Neuronal stem cell (in vitro differentiated cells): Measurements from ENCODE around the gene PHKA1. TPM values are rescaled to one million over a fixed set of nuclear protein-coding genes. Genes with fewer than 3 reads are reported as not detected.
A peak's percentile ranks its signal among the peaks of the same experiment; 100 is the strongest.
"Not testable (repeated sequence)": the region's sequence is repeated elsewhere in the genome, so short reads cannot be mapped to it uniquely, and the experiment has no call there.

Experiments used
- DNase-seq: peaks from one replicate; pipeline ENCODE4 v3.0.0-alpha.2; 2013; ENCODE audit warnings: low spot score
- H2AFZ ChIP-seq: one replicate; pipeline ENCODE4 v1.6.1; 2013; ENCODE audit warnings: mild to moderate bottlenecking, low read length, inconsistent platforms
- H2AK5ac ChIP-seq: 2 replicates; pipeline ENCODE4 v1.6.1; 2013; ENCODE audit warnings: low read depth, mild to moderate bottlenecking, inconsistent platforms, low read length, moderate library complexity, mixed read lengths
- H2BK120ac ChIP-seq: 2 replicates; pipeline ENCODE4 v1.6.1; 2013; ENCODE audit warnings: low read depth, mild to moderate bottlenecking, inconsistent platforms, low read length, moderate library complexity, mixed read lengths
- H2BK12ac ChIP-seq: one replicate; pipeline ENCODE4 v1.6.1; 2013; ENCODE audit warnings: low read length, inconsistent platforms
- H2BK15ac ChIP-seq: 2 replicates; pipeline ENCODE4 v1.6.1; 2013; ENCODE audit warnings: mild to moderate bottlenecking, low read length, inconsistent platforms, mixed read lengths
- H2BK5ac ChIP-seq: one replicate; pipeline ENCODE4 v1.6.1; 2013; ENCODE audit warnings: inconsistent platforms, mild to moderate bottlenecking, low read length, moderate library complexity
- H3K14ac ChIP-seq: one replicate; pipeline ENCODE4 v1.6.1; 2013; ENCODE audit warnings: low read length, inconsistent platforms
- H3K18ac ChIP-seq: 2 replicates; pipeline ENCODE4 v1.6.1; 2013; ENCODE audit warnings: low read length, inconsistent platforms
- H3K23ac ChIP-seq: 2 replicates; pipeline ENCODE4 v1.6.1; 2013; ENCODE audit warnings: low read depth, mild to moderate bottlenecking, mixed read lengths, low read length, inconsistent platforms; ENCODE audit not compliant: poor library complexity
- H3K27ac ChIP-seq: replicated peaks from 3 replicates; pipeline ENCODE4 v1.5.1; 2013; ENCODE audit warnings: low read length, inconsistent platforms
- H3K27me3 ChIP-seq, 3 experiments: 2 replicates each; pipeline ENCODE4 v1.6.1; 2013; ENCODE audit warnings: low read length in 3 of 3, mild to moderate bottlenecking in 2 of 3, inconsistent platforms in 1 of 3, low read depth in 1 of 3, mixed read lengths in 1 of 3, moderate library complexity in 1 of 3; ENCODE audit not compliant: control insufficient read depth in 3 of 3, insufficient read depth in 3 of 3
- H3K36me3 ChIP-seq, 2 donors: replicated peaks in 1 of 2; 2 replicates each; pipeline ENCODE4 v1.6.1; 2013; ENCODE audit warnings: low read length in 2 of 2; ENCODE audit not compliant: control insufficient read depth in 2 of 2, insufficient read depth in 2 of 2
- H3K4ac ChIP-seq: 2 replicates; pipeline ENCODE4 v1.6.1; 2013; ENCODE audit warnings: inconsistent platforms, mild to moderate bottlenecking, low read length, moderate library complexity
- H3K4me1 ChIP-seq, 2 donors: 1 replicate in 1 of 2; 2 replicates in 1 of 2; pipeline ENCODE4 v1.6.1; 2013; ENCODE audit warnings: low read length in 2 of 2, low read depth in 1 of 2; ENCODE audit not compliant: control insufficient read depth in 2 of 2, insufficient read depth in 1 of 2
- H3K4me2 ChIP-seq: one replicate; pipeline ENCODE4 v1.6.1; 2013; ENCODE audit warnings: mild to moderate bottlenecking, low read length, inconsistent platforms; ENCODE audit not compliant: insufficient read depth, poor library complexity, severe bottlenecking
- H3K4me3 ChIP-seq, 2 donors: 2 replicates each; pipeline ENCODE4 v1.5.1; 2013; ENCODE audit warnings: low read length in 2 of 2, mild to moderate bottlenecking in 2 of 2, inconsistent platforms in 1 of 2, moderate library complexity in 1 of 2
- H3K79me1 ChIP-seq: one replicate; pipeline ENCODE4 v1.6.1; 2013; ENCODE audit warnings: low read depth, mild to moderate bottlenecking, inconsistent platforms, low read length, moderate library complexity
- H3K9ac ChIP-seq: one replicate; pipeline ENCODE4 v1.6.1; 2013; ENCODE audit warnings: mild to moderate bottlenecking, low read depth, low read length, inconsistent platforms; ENCODE audit not compliant: poor library complexity
- H3K9me3 ChIP-seq, 2 donors: replicated peaks in 1 of 2; 2 replicates each; pipeline versions ENCODE3 to v1.6.1; 2013; ENCODE audit warnings: low read length in 2 of 2, mild to moderate bottlenecking in 2 of 2, inconsistent platforms in 1 of 2, low read depth in 1 of 2, mixed read lengths in 1 of 2, moderate library complexity in 1 of 2; ENCODE audit not compliant: control insufficient read depth in 2 of 2, insufficient read depth in 1 of 2
- H4K8ac ChIP-seq: one replicate; pipeline ENCODE4 v1.6.1; 2013; ENCODE audit warnings: low read depth, mild to moderate bottlenecking, inconsistent platforms, low read length, moderate library complexity
- H4K91ac ChIP-seq: one replicate; pipeline ENCODE4 v1.6.1; 2013; ENCODE audit warnings: low read length, low read depth, mild to moderate bottlenecking, inconsistent platforms; ENCODE audit not compliant: poor library complexity
- WGBS, 2 donors: extraction: QIAGEN DNeasy Blood & Tissue Kit; methylation state at CpG; one replicate each; pipeline ENCODE4 v1.1.7; 2013; ENCODE audit warnings: missing lambda C conversion rate in 2 of 2, mixed read lengths in 1 of 2; ENCODE audit not compliant: insufficient read length in 2 of 2, insufficient replicate concordance in 1 of 2; ENCODE audit errors: extremely low coverage in 2 of 2; 5-methylcytosine and 5-hydroxymethylcytosine counted together
- polyA plus RNA-seq, 2 experiments: library from polyadenylated mRNA; stranded (reverse); fragments of 200-250 nt; gene quantifications; one replicate each; pipeline ENCODE4 v1.2.3, GENCODE V29; 2013

The PHKA1 gene
- polyA plus RNA-seq (2013, experiment 1 of 2) = 4.9 TPM
- polyA plus RNA-seq (2013, experiment 2 of 2) = 5.0 TPM

DNA sequence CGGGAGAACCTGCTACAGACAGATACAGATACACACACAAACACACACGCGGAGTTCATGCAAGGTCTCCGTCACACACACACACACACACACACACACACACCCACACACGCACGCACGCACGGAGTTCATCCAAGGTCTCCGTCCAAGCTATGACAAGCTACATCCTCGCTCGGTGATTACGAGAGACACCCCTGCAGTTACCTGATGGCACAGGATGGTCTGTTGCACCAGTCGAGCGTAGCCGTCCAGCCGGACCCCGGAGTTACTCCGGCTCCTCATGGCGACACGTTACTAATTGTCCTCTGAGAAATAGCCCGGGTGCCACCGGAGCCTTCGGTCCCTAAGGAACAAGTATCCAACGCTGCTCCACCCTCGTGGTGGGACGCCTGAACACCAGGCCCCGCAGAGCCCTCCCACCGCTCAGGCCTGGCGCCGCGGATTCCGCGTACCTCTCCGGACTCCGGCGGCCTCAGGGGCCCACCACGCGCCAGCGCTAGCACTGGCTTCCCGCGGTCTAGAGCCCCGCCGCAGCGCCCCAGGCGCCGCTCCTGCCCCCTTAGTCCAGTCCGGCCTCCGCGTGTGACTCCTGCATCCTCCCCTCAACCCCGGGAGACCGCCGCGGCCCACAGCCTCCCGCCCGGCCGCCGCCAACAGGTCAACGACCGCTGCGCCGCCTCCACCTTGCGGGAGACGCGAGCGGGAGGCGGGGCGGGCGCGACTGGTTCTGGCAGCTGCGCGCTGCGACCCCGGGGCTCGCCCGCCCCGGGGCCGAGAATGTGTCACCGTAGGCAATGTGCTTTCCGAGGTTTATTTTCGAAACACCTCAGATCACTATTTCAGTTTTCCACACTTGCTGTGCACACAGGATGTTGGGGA is at the start of gene PHKA1:
PHKA1 (minus strand) TSS at position 708 of the 879 bp plus-strand sequence; CDS start at position 282, 426 bp downstream.
- H4K8ac ChIP-seq, H3K36me3 ChIP-seq, H2BK120ac ChIP-seq, H2BK12ac ChIP-seq, H3K4me1 ChIP-seq, H2BK5ac ChIP-seq, H3K27me3 ChIP-seq, H3K27ac ChIP-seq, H3K79me1 ChIP-seq, H3K14ac ChIP-seq, H3K9ac ChIP-seq, H2AK5ac ChIP-seq, H3K4ac ChIP-seq, H4K91ac ChIP-seq, H3K23ac ChIP-seq, H3K9me3 ChIP-seq, H2BK15ac ChIP-seq: not testable (repeated sequence)
- Histone ChIP-seq H2AFZ (peak within 1 kb of the TSS; percentile 88), H3K18ac (peak within 1 kb of the TSS; percentile 64), H3K4me2 (peak within 1 kb of the TSS; percentile 48), H3K4me3 (peak within 1 kb of the TSS; percentile 53 to 80)
- DNase-seq = peak; percentile 21
- no CpG with 5 or more reads among the region's 80 CpGs for WGBS, 2 donors

DNA sequence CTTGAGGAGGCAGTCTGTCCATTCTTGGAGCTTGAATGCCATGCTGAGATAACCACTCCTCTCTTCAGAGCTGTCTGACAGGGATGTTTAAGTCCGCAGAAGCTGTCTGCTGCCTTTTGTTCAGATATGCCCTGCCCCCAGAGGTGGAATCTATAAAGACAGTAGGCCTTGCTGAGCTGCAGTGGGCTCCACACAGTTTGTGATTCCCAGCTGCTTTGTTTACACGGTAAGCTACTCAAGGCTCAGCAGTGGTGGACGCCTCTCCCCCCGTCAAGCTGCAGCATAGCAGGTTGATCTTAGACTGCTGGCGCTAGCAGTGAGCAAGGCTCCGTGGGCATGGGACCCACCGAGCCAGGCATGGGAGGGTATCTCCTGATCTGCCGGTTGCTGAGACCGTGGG is 46.3 kb upstream of the PHKA1 start:
- not testable (repeated sequence) for H3K23ac ChIP-seq, H3K4me3 ChIP-seq, H3K27me3 ChIP-seq, H3K36me3 ChIP-seq, H2AK5ac ChIP-seq, H3K4me1 ChIP-seq, H3K4ac ChIP-seq, H4K91ac ChIP-seq, H2AFZ ChIP-seq, H2BK5ac ChIP-seq, H3K4me2 ChIP-seq, H2BK120ac ChIP-seq, H3K9me3 ChIP-seq, H3K14ac ChIP-seq, DNase-seq, H4K8ac ChIP-seq, H2BK15ac ChIP-seq, H2BK12ac ChIP-seq, H3K9ac ChIP-seq, H3K18ac ChIP-seq, H3K27ac ChIP-seq, H3K79me1 ChIP-seq
- WGBS, 2 donors = no CpG with 5 or more reads among the region's 9 CpGs

DNA sequence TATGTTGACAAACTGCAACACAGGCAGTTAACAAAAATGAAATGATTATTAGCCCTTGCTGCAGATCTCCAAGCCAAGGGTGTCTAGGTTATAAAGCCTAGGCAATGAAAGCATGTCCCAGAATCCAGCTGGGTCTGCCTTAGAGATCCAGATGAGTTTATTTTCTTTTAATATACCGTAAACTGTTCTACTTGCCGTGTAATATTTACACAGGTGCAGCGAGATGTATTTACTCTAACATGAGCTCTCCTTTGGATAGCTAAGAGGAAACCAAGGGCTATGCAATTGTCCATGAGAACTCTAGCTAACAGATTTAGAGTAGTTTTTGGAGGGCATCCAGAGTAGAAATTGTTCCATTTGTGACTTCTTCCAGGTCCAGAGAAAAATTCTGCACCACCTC is 34.4 kb upstream of the PHKA1 start:
- not testable (repeated sequence) for H3K79me1 ChIP-seq, H3K36me3 ChIP-seq, DNase-seq, H3K4ac ChIP-seq, H3K4me2 ChIP-seq, H2AK5ac ChIP-seq, H3K27me3 ChIP-seq, H2BK120ac ChIP-seq, H2BK12ac ChIP-seq, H3K4me3 ChIP-seq, H2BK15ac ChIP-seq, H2BK5ac ChIP-seq, H3K18ac ChIP-seq, H3K14ac ChIP-seq, H4K8ac ChIP-seq, H3K27ac ChIP-seq, H3K9ac ChIP-seq, H3K4me1 ChIP-seq, H3K23ac ChIP-seq, H2AFZ ChIP-seq, H3K9me3 ChIP-seq, H4K91ac ChIP-seq
- no CpG with 5 or more reads among the region's 3 CpGs for WGBS, 2 donors

DNA sequence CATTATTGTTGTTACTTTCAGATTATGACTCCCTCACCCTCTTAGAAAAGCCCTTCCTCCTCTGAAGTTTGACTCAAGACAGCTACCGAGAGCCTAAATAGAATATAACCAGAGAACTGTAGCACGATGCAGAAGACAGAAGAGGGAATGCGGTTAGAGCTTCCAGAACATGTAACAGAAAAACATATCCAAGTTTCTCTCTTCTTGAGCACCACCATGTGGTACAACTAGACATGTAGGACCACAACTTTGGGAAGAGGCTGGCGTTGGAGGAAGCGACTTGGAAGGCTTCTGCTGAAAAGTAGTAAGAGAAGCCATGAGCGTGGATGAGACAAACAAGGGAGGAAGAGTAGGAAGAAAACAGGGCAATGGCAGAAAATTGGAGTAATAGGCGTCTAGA is 31.4 kb upstream of the PHKA1 start:
- not testable (repeated sequence) for H3K9ac ChIP-seq, H4K91ac ChIP-seq, H2BK12ac ChIP-seq, H3K4me1 ChIP-seq, H2BK5ac ChIP-seq, H2AFZ ChIP-seq, H3K9me3 ChIP-seq, H3K79me1 ChIP-seq, H2BK120ac ChIP-seq, H3K4ac ChIP-seq, H4K8ac ChIP-seq, DNase-seq, H3K4me2 ChIP-seq, H3K14ac ChIP-seq, H3K36me3 ChIP-seq, H3K4me3 ChIP-seq, H3K27me3 ChIP-seq, H2BK15ac ChIP-seq, H3K23ac ChIP-seq, H3K27ac ChIP-seq, H3K18ac ChIP-seq, H2AK5ac ChIP-seq
- no CpG with 5 or more reads among the region's 7 CpGs for WGBS, 2 donors
